Fibroblast of mammary gland (primary cell): ENCODE results near the gene GPR17.

Experiments used
- DNase-seq: peaks from one replicate; pipeline ENCODE4 v3.0.0-alpha.2; 2010; ENCODE audit warnings: low read depth
- H3K4me3 ChIP-seq: 2 replicates; pipeline ENCODE4 v1.5.1; 2011; ENCODE audit warnings: low read depth, mild to moderate bottlenecking, low read length, moderate library complexity; ENCODE audit not compliant: control insufficient read depth
- CTCF ChIP-seq: conservative IDR thresholded peaks from 2 replicates; pipeline ENCODE4 v1.5.1; 2011; ENCODE audit warnings: low read depth, low read length, inconsistent platforms; ENCODE audit not compliant: control insufficient read depth, insufficient read depth

The GPR17 gene

GRCh38 chr2:127604986-127605385, 41.0 kb upstream of the GPR17 start:
- no peak for DNase-seq
- H3K4me3 ChIP-seq: no peak overlapping the region
- no peak for TF ChIP-seq CTCF

GRCh38 chr2:127605691-127606263, 40.2 kb upstream of the GPR17 start:
- no peak for DNase-seq
- no peak for TF ChIP-seq CTCF
- no peak overlapping the region for H3K4me3 ChIP-seq

- H3K4me3 ChIP-seq: no peak overlapping the region
- no peak for TF ChIP-seq CTCF
- no peak for DNase-seq
Observed at GRCh38 chr2:127606625-127607398, 39.1 kb upstream of the GPR17 start.

- no peak for DNase-seq
- no peak overlapping the region for H3K4me3 ChIP-seq
- no peak for TF ChIP-seq CTCF
Observed at GRCh38 chr2:127607399-127607908, 38.5 kb upstream of the GPR17 start.

GRCh38 chr2:127608061-127609030, 37.6 kb upstream of the GPR17 start:
- TF ChIP-seq CTCF: no peak
- H3K4me3 ChIP-seq: no peak overlapping the region
- no peak for DNase-seq

GRCh38 chr2:127609031-127609751, 36.8 kb upstream of the GPR17 start:
- no peak for DNase-seq
- no peak for TF ChIP-seq CTCF
- no peak overlapping the region for H3K4me3 ChIP-seq
